ENCODE results near the gene SOCS7.

DNA sequence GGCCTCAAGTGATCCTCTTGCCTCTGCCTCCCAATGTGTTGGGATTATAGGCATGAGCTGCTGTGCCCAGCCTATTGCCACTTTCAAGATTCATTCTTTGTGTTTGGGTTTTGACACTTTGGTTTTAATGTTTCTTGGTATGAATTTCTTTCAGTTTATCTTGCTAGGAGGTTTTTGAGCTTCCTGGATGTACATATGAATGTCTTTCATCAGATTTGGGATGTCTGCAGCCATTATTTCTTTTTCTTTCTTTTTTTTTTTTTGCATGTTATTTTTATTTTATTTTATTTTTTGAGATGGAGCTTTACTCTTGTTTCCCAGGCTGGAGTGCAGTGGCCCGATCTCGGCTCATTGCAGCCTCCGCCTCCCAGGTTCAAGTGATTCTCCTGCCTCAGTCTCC, 36.1 kb upstream of the SOCS7 start:
- TF ChIP-seq CTCF (optimal IDR thresholded peaks at IDR 0.05 in 1 of 3, IDR thresholded peaks at IDR 0.05 in 1 of 3, conservative IDR thresholded peaks at IDR 0.05 in 1 of 3; ENCODE audit: extremely low read depth in 1 of 3, insufficient read depth in 2 of 3, low read length in 3 of 3) (no peak), EZH2 (IDR thresholded peaks at IDR 0.05; ENCODE audit: low read length) (no peak)

Data from keratinocyte (primary cell).